ENCODE results near the gene RNF187. TPM values are rescaled to one million over a fixed set of nuclear protein-coding genes. Genes with fewer than 3 reads are reported as not detected.

RNF187 gene
- total and polyA plus RNA-seq, 4 donors = 58.9 to 242 (median 153) TPM

DNA sequence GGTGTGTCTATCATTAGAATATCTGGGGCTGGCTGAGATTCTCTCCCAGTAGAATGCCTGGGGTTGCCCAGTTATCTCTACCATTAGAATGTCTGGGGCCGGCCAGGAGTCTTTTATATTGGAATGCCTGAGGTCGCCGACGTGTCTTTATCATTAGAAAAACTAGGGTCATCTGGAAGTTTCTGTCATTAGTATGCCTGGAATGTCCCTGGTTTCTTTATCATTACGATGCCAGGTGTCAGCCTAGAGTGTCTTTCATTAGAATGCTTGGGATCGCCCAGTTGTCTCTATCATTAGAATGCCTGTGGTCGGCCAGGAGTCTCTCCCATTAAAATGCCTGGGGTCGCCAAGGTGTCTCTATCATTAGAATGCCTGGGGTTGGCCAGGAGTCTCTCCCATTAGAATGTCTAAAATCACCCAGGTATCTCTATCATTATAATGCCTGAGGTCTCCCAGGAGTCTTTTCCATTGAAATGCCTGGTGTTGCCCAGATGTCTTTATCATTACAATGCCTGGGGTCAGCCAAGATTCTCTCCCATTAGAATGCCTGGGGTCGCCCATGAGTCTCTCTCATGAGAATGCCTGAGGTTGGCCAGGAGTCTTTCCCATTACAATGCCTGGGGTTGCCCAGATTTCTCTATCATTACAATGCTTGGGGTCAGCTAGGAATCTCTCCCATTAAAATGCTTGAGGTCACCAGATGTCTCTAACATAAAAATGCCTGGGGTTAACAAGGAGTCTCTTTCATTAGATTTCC, 53.2 kb downstream of the RNF187 start:
- DNase-seq (ENCODE audit: low read depth in 4 of 6, low spot score in 6 of 6) = no peak
- no peaks in the 10 kb centered on the region for H3K4me1 ChIP-seq (ENCODE audit: control insufficient read depth, insufficient read depth, low read length)
- H3K4me3 ChIP-seq (ENCODE audit: low read depth, low read length) = no peak overlapping the region
- H3K9me3 ChIP-seq (ENCODE audit: control insufficient read depth, insufficient read depth, low read length) = peaks cover 3% of the 10 kb centered on the region
- H3K36me3 ChIP-seq (ENCODE audit: control insufficient read depth, insufficient read depth, low read length) = no peaks in the 10 kb centered on the region
- H3K27ac ChIP-seq (ENCODE audit: low read depth, low read length) = no peak overlapping the region
- WGBS (ENCODE audit: insufficient coverage) = 46% methylated on average over 3 of the region's 9 CpGs
- H3K27me3 ChIP-seq (ENCODE audit: control insufficient read depth, insufficient read depth, low read length) = no peaks in the 10 kb centered on the region

DNA sequence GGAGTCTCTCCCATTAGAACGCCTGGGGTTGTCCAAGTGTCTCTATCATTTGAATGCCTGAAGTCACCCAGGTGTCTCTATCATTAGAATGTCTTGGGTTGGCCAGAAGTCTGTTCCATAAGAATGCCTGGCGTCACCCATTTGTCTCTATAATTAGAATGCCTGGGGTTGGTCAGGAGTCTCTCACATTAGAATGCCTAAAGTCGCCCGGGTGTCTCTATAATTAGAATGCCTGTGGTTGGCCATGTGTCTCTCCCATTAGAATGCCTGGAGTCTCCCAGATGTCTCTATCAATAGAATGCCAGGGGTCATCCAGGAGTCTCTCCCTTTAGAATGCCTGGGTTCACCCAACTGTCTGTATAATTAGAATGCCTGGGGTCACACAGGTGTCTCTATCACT, 54.5 kb downstream of the RNF187 start:
- H3K4me3 ChIP-seq (ENCODE audit: low read depth, low read length) = no peak overlapping the region
- no peaks in the 10 kb centered on the region for H3K27me3 ChIP-seq (ENCODE audit: control insufficient read depth, insufficient read depth, low read length)
- no peaks in the 10 kb centered on the region for H3K36me3 ChIP-seq (ENCODE audit: control insufficient read depth, insufficient read depth, low read length)
- peaks cover 3% of the 10 kb centered on the region for H3K9me3 ChIP-seq (ENCODE audit: control insufficient read depth, insufficient read depth, low read length)
- 60% methylated on average over 4 of the region's 4 CpGs for WGBS (ENCODE audit: insufficient coverage)
- no peak overlapping the region for H3K27ac ChIP-seq (ENCODE audit: low read depth, low read length)
- no peak for DNase-seq (ENCODE audit: low read depth in 4 of 6, low spot score in 6 of 6)
- no peaks in the 10 kb centered on the region for H3K4me1 ChIP-seq (ENCODE audit: control insufficient read depth, insufficient read depth, low read length)

DNA sequence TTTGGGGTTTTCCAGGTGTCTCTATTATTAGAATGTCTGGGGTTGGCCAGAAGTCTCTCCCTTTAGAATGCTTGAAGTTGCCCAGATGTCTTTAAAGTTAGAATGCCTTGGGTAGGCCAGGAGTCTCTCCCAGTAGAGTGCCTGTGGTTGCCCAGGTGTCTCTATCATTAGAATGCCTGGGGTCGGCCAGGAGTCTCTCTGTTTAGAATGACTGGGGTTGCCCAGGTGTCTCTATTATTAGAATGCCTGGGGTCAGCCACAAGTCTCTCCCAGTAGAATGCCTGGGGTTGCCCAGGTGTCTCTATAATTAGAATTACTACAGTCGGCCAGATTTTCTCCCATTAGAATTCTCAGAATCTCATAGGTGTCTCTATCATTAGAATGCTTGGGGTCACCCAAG, 55.2 kb downstream of the RNF187 start:
- Histone ChIP-seq H3K9me3 (ENCODE audit: control insufficient read depth, insufficient read depth, low read length) (peaks cover 3% of the 10 kb centered on the region), H3K36me3 (ENCODE audit: control insufficient read depth, insufficient read depth, low read length) (no peaks in the 10 kb centered on the region), H3K27me3 (ENCODE audit: control insufficient read depth, insufficient read depth, low read length) (no peaks in the 10 kb centered on the region), H3K4me1 (ENCODE audit: control insufficient read depth, insufficient read depth, low read length) (no peaks in the 10 kb centered on the region), H3K4me3 (ENCODE audit: low read depth, low read length) (no peak overlapping the region), H3K27ac (ENCODE audit: low read depth, low read length) (no peak overlapping the region)
- WGBS (ENCODE audit: insufficient coverage) = no CpG with 5 or more reads among the region's 2 CpGs
- no peak for DNase-seq (ENCODE audit: low read depth in 4 of 6, low spot score in 6 of 6)

DNA sequence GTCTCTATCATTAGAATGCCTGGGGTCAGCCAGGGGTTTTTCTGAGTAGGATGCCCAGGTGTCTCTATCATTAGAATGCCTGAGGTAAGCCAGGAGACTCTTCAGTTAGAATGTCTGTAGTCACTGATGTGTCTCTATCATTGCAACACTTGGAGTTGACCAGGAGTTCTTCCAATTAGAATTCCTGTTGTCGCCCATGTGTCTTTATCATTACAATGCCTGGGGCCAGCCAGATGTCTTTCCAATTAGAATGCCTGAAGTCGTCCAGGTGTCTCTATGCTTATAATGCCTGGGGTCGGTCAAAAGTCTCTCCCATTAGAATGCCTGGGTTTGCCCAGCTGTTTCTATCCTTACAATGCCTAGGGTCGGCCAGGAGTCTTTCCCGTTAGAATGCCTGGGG, 55.8 kb downstream of the RNF187 start:
- DNase-seq (ENCODE audit: low read depth in 4 of 6, low spot score in 6 of 6) = no peak
- 39% methylated on average over 3 of the region's 5 CpGs for WGBS (ENCODE audit: insufficient coverage)
- peaks cover 3% of the 10 kb centered on the region for H3K9me3 ChIP-seq (ENCODE audit: control insufficient read depth, insufficient read depth, low read length)
- H3K36me3 ChIP-seq (ENCODE audit: control insufficient read depth, insufficient read depth, low read length) = no peaks in the 10 kb centered on the region
- H3K27ac ChIP-seq (ENCODE audit: low read depth, low read length) = no peak overlapping the region
- no peak overlapping the region for H3K4me3 ChIP-seq (ENCODE audit: low read depth, low read length)
- no peaks in the 10 kb centered on the region for H3K27me3 ChIP-seq (ENCODE audit: control insufficient read depth, insufficient read depth, low read length)
- no peaks in the 10 kb centered on the region for H3K4me1 ChIP-seq (ENCODE audit: control insufficient read depth, insufficient read depth, low read length)

DNA sequence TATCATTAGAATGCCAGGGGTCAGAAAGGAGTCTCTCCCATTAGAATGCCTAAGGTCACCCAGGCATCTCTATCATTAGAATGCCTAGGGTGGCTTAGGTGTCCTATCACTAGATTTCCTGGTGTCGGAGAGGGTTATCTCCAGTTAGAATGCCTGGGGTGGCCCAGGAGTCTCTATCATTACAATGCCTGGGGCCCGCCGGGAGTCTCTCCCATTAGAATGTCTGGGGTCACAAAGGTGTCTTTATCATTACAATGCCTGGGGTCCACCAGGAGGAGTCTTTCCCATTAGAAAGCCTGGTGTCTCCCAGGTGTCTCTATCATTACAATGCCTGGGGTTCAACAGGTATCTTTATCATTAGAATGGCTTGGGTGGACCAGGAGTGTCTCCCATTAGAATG, 56.2 kb downstream of the RNF187 start:
- no peaks in the 10 kb centered on the region for H3K4me1 ChIP-seq (ENCODE audit: control insufficient read depth, insufficient read depth, low read length)
- no peaks in the 10 kb centered on the region for H3K36me3 ChIP-seq (ENCODE audit: control insufficient read depth, insufficient read depth, low read length)
- no peak overlapping the region for H3K27ac ChIP-seq (ENCODE audit: low read depth, low read length)
- H3K9me3 ChIP-seq (ENCODE audit: control insufficient read depth, insufficient read depth, low read length) = peaks cover 3% of the 10 kb centered on the region
- H3K4me3 ChIP-seq (ENCODE audit: low read depth, low read length) = no peak overlapping the region
- 83% methylated on average over 1 of the region's 3 CpGs for WGBS (ENCODE audit: insufficient coverage)
- DNase-seq (ENCODE audit: low read depth in 4 of 6, low spot score in 6 of 6) = no peak
- no peaks in the 10 kb centered on the region for H3K27me3 ChIP-seq (ENCODE audit: control insufficient read depth, insufficient read depth, low read length)

DNA sequence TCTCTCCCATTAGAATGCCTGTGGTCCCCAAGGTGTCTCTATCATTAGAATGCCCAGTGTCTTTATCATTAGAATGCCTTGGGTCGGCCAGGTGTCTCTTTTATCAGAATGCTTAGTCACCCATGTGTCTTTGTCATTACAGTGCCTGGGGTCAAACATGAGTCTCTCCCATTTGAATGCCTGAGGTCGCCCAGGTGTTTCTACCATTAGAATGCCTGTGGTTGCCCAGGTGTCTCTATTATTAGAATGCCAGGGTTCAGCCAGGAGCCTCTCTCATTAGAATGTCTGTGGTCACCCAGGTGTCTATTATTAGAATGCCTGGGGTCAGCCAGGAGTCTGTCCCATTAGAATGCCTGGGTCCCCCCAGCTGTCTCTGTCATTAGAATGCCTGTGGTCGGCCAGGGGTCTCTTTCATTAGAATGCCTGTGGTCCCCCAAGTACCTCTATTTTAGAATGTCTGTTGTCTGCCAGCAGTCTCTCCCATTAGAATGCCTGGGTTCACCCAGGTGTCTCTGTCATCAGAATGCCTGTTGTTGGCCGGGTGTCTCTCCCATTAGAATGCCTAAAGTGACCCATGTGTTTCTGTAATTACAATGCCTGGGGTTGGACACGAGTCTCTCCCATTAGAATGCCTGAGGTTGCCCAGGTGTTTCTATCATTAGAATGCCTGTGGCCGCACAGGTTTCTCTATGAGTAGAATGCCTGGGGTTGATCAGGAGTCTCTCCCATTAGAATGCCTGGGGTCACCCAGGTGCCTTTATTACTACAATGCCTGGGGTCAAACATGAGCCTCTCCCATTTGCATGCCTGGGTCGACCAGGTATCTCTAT, 57.1 kb downstream of the RNF187 start:
- no peak overlapping the region for H3K27ac ChIP-seq (ENCODE audit: low read depth, low read length)
- H3K36me3 ChIP-seq (ENCODE audit: control insufficient read depth, insufficient read depth, low read length) = no peaks in the 10 kb centered on the region
- no peaks in the 10 kb centered on the region for H3K9me3 ChIP-seq (ENCODE audit: control insufficient read depth, insufficient read depth, low read length)
- no peaks in the 10 kb centered on the region for H3K27me3 ChIP-seq (ENCODE audit: control insufficient read depth, insufficient read depth, low read length)
- DNase-seq (ENCODE audit: low read depth in 4 of 6, low spot score in 6 of 6) = no peak
- H3K4me3 ChIP-seq (ENCODE audit: low read depth, low read length) = no peak overlapping the region
- 57% methylated on average over 7 of the region's 7 CpGs for whole genome bisulfite sequencing (ENCODE audit: insufficient coverage)
- no peaks in the 10 kb centered on the region for H3K4me1 ChIP-seq (ENCODE audit: control insufficient read depth, insufficient read depth, low read length)

DNA sequence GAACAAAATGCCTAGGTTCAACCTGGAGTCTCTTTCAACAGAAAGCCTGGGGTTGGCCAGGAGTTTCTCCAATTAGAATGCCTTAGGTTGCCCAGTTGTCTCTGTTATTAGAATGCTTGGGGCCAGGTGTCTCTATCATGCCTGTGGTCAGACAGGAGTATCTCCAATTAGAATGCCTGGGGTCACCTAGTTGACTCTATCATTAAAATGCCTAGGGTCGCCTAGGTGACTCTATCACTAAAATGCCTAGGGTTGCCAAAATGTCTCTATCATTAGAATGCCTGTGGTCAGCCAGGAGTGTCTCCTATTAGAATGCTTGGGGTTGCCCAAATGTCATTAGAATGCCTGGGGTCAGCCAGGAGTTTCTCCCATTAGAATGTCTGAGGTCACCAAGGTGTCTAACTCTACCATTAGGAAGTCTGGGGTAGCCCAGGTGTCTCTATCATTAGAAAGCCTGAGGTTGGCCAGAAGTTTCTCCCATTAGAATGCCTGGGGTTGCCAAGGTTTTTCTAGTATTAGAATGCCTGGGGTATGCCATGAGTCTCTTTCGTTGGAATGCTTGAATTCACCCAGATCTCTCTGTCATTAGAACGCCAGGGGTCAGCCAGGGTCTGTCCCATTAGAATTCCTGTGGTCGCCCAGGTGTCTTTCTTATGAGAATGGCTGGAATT, 57.9 kb downstream of the RNF187 start:
- Histone ChIP-seq H3K4me3 (ENCODE audit: low read depth, low read length) (no peak overlapping the region), H3K9me3 (ENCODE audit: control insufficient read depth, insufficient read depth, low read length) (no peaks in the 10 kb centered on the region), H3K27ac (ENCODE audit: low read depth, low read length) (no peak overlapping the region), H3K4me1 (ENCODE audit: control insufficient read depth, insufficient read depth, low read length) (no peaks in the 10 kb centered on the region), H3K27me3 (ENCODE audit: control insufficient read depth, insufficient read depth, low read length) (no peaks in the 10 kb centered on the region), H3K36me3 (ENCODE audit: control insufficient read depth, insufficient read depth, low read length) (no peaks in the 10 kb centered on the region)
- WGBS (ENCODE audit: insufficient coverage) = 51% methylated on average over 4 of the region's 4 CpGs
- no peak for DNase-seq (ENCODE audit: low read depth in 4 of 6, low spot score in 6 of 6)

Small RNAs within 50 kb of the gene (small RNA-seq; reads per million reads assigned to genes)
- not detected for gene MIR4666A (ENCODE audit: low replicate concordance)

Other genes with a start within 250 kb of the RNF187 start
- gene TRIM11, start 80.5 kb upstream of the RNF187 start, total RNA-seq = 10 to 100 TPM in 1 of 2 donors, 1 to 10 TPM in 1; 9.7 to 14.7 TPM
- gene TRIM11, start 80.5 kb upstream of the RNF187 start, polyA plus RNA-seq (ENCODE audit: insufficient read length in 2 of 2) = 10 to 100 TPM; 15.2 to 20.6 TPM
- gene TRIM17, start 70.5 kb upstream of the RNF187 start, total RNA-seq = 1 to 10 TPM; 2.2 to 5.2 TPM
- 1 to 10 TPM; 3.6 to 6.1 TPM for gene TRIM17, start 70.5 kb upstream of the RNF187 start, polyA plus RNA-seq (ENCODE audit: insufficient read length in 2 of 2)
- gene RHOU, start 248.1 kb downstream of the RNF187 start, total RNA-seq = 10 to 100 TPM; 28.4 to 47.3 TPM
- gene RHOU, start 248.1 kb downstream of the RNF187 start, polyA plus RNA-seq (ENCODE audit: insufficient read length in 2 of 2) = 10 to 100 TPM; 23.6 to 24.3 TPM

Measured in spinal cord (tissue), 10 donors.